ENCODE measurements around the gene MFSD2B.

MFSD2B gene

GRCh38 chr2:23992931-23993330, 17.0 kb upstream of the MFSD2B start:
- no peak overlapping the region for H2AFZ ChIP-seq (ENCODE audit: low read depth, low read length, severe bottlenecking)
- no peaks in the 10 kb centered on the region; the same call in 1 of the 2 replicates for H3F3A ChIP-seq (ENCODE audit: insufficient read depth)
- no peaks in the 10 kb centered on the region for H3K27me3 ChIP-seq (ENCODE audit: low read length)
- no peak overlapping the region for H3K9ac ChIP-seq (ENCODE audit: low read length)
- no peaks in the 10 kb centered on the region for H4K20me1 ChIP-seq (ENCODE audit: low read depth, low read length)
- H3K9me2 ChIP-seq (replicated peaks; ENCODE audit: insufficient read depth, low read length): no peaks in the 10 kb centered on the region
- H3K36me3 ChIP-seq (ENCODE audit: low read length): no peaks in the 10 kb centered on the region
- H3K27ac ChIP-seq (ENCODE audit: low read depth, low read length): no peak overlapping the region
- no peaks in the 10 kb centered on the region for H3K79me2 ChIP-seq (ENCODE audit: insufficient read depth, low read length)
- H3K4me2 ChIP-seq (ENCODE audit: low read depth, low read length, poor library complexity, severe bottlenecking): no peak overlapping the region
- no peaks in the 10 kb centered on the region for H3K9me3 ChIP-seq (ENCODE audit: insufficient read depth, low read length)
- TF ChIP-seq CTCF (IDR thresholded peaks at IDR 0.05; ENCODE audit: insufficient read depth, low read length, poor library complexity, severe bottlenecking): no peak
- no peak for TF ChIP-seq EZH2phosphoT487 (conservative IDR thresholded peaks at IDR 0.05; ENCODE audit: low read length)
- H3K4me3 ChIP-seq (ENCODE audit: insufficient read depth, low read length, poor library complexity, severe bottlenecking): no peak overlapping the region

GRCh38 chr2:23993736-23994269, 16.1 kb upstream of the MFSD2B start:
- TF ChIP-seq CTCF (IDR thresholded peaks at IDR 0.05; ENCODE audit: insufficient read depth, low read length, poor library complexity, severe bottlenecking) (no peak), EZH2phosphoT487 (conservative IDR thresholded peaks at IDR 0.05; ENCODE audit: low read length) (no peak)
- H3K27ac ChIP-seq (ENCODE audit: low read depth, low read length): no peak overlapping the region
- H2AFZ ChIP-seq (ENCODE audit: low read depth, low read length, severe bottlenecking): no peak overlapping the region
- H3K4me2 ChIP-seq (ENCODE audit: low read depth, low read length, poor library complexity, severe bottlenecking): no peak overlapping the region
- no peaks in the 10 kb centered on the region for H3K79me2 ChIP-seq (ENCODE audit: insufficient read depth, low read length)
- no peak overlapping the region for H3K4me3 ChIP-seq (ENCODE audit: insufficient read depth, low read length, poor library complexity, severe bottlenecking)
- H3K9ac ChIP-seq (ENCODE audit: low read length): no peak overlapping the region
- no peaks in the 10 kb centered on the region for H4K20me1 ChIP-seq (ENCODE audit: low read depth, low read length)
- H3K27me3 ChIP-seq (ENCODE audit: low read length): no peaks in the 10 kb centered on the region
- H3K9me2 ChIP-seq (replicated peaks; ENCODE audit: insufficient read depth, low read length): no peaks in the 10 kb centered on the region
- no peaks in the 10 kb centered on the region; the same call in 1 of the 2 replicates for H3F3A ChIP-seq (ENCODE audit: insufficient read depth)
- H3K36me3 ChIP-seq (ENCODE audit: low read length): no peaks in the 10 kb centered on the region
- H3K9me3 ChIP-seq (ENCODE audit: insufficient read depth, low read length): no peaks in the 10 kb centered on the region

- Histone ChIP-seq H4K20me1 (ENCODE audit: low read depth, low read length) (no peaks in the 10 kb centered on the region), H3K9me3 (ENCODE audit: insufficient read depth, low read length) (no peaks in the 10 kb centered on the region), H3F3A (ENCODE audit: insufficient read depth) (no peaks in the 10 kb centered on the region; the same call in 1 of the 2 replicates), H3K36me3 (ENCODE audit: low read length) (no peaks in the 10 kb centered on the region), H3K27ac (ENCODE audit: low read depth, low read length) (no peak overlapping the region), H3K27me3 (ENCODE audit: low read length) (no peaks in the 10 kb centered on the region), H3K9me2 (replicated peaks; ENCODE audit: insufficient read depth, low read length) (no peaks in the 10 kb centered on the region), H2AFZ (ENCODE audit: low read depth, low read length, severe bottlenecking) (no peak overlapping the region), H3K4me3 (ENCODE audit: insufficient read depth, low read length, poor library complexity, severe bottlenecking) (no peak overlapping the region), H3K9ac (ENCODE audit: low read length) (no peak overlapping the region), H3K4me2 (ENCODE audit: low read depth, low read length, poor library complexity, severe bottlenecking) (no peak overlapping the region), H3K79me2 (ENCODE audit: insufficient read depth, low read length) (no peaks in the 10 kb centered on the region)
- TF ChIP-seq EZH2phosphoT487 (conservative IDR thresholded peaks at IDR 0.05; ENCODE audit: low read length): no peak
- no peak for TF ChIP-seq CTCF (IDR thresholded peaks at IDR 0.05; ENCODE audit: insufficient read depth, low read length, poor library complexity, severe bottlenecking)
These were observed 15.3 kb upstream of the MFSD2B start for GRCh38 chr2:23994567-23994966.

Data from SU-DHL-6 (cell line).